ENCODE results near the gene TDRD3.

The TDRD3 gene

GRCh38 chr13:60540276-60540675 lies 143.3 kb downstream of the TDRD3 start:
- H3K27ac ChIP-seq: no peak overlapping the region
- no peak overlapping the region for H3K4me3 ChIP-seq

GRCh38 chr13:60562096-60562780 lies 165.2 kb downstream of the TDRD3 start:
- Histone ChIP-seq H3K4me3 (no peak overlapping the region), H3K27ac (no peak overlapping the region)

- Histone ChIP-seq H3K4me3 (no peak overlapping the region), H3K27ac (no peak overlapping the region)
Observed at GRCh38 chr13:60571571-60571970, 174.6 kb downstream of the TDRD3 start.

- Histone ChIP-seq H3K4me3 (no peak overlapping the region), H3K27ac (no peak overlapping the region)
Observed at GRCh38 chr13:60572003-60572798, 175.2 kb downstream of the TDRD3 start.

GRCh38 chr13:60572855-60573254 lies 175.8 kb downstream of the TDRD3 start:
- H3K4me3 ChIP-seq: no peak overlapping the region

GRCh38 chr13:60574735-60575134 lies 177.7 kb downstream of the TDRD3 start:
- H3K27ac ChIP-seq: peak overlapping the region in 1 of 21 experiments; percentile 16
- no peak overlapping the region for H3K4me3 ChIP-seq

More at GRCh38 chr13:60572855-60573254, 175.8 kb downstream of the TDRD3 start:
- H3K27ac ChIP-seq: no peak overlapping the region

- Histone ChIP-seq H3K4me3 (no peak overlapping the region), H3K27ac (peak overlapping the region in 1 of 21 experiments; percentile 16)
Observed at GRCh38 chr13:60575142-60575541, 178.1 kb downstream of the TDRD3 start.

GRCh38 chr13:60577761-60578160 lies 180.7 kb downstream of the TDRD3 start:
- no peak overlapping the region for H3K4me3 ChIP-seq
- H3K27ac ChIP-seq: no peak overlapping the region

GRCh38 chr13:60583196-60583888 lies 186.3 kb downstream of the TDRD3 start:
- Histone ChIP-seq H3K27ac (peak overlapping the region in 17 of 21 experiments; percentile 2 to 80 (median 53)), H3K4me3 (no peak overlapping the region)

- Histone ChIP-seq H3K27ac (peak overlapping the region in 16 of 21 experiments; percentile 2 to 80 (median 58)), H3K4me3 (peak overlapping the region in 1 of 7 experiments; percentile 8)
Observed at GRCh38 chr13:60583911-60584753, 187.1 kb downstream of the TDRD3 start.

GRCh38 chr13:60584976-60585375 lies 188.0 kb downstream of the TDRD3 start:
- peak overlapping the region in 8 of 21 experiments; percentile 7 to 80 (median 57) for H3K27ac ChIP-seq
- H3K4me3 ChIP-seq: peak overlapping the region in 1 of 7 experiments; percentile 8

GRCh38 chr13:60590800-60591747 lies 194.1 kb downstream of the TDRD3 start:
- Histone ChIP-seq H3K27ac (peak overlapping the region in 2 of 21 experiments; percentile 11 to 16), H3K4me3 (no peak overlapping the region)

- H3K4me3 ChIP-seq: no peak overlapping the region
Observed at GRCh38 chr13:60603049-60603448, 206.0 kb downstream of the TDRD3 start.

GRCh38 chr13:60604058-60604457 lies 207.0 kb downstream of the TDRD3 start:
- no peak overlapping the region for H3K4me3 ChIP-seq
- H3K27ac ChIP-seq: no peak overlapping the region

More at GRCh38 chr13:60603049-60603448, 206.0 kb downstream of the TDRD3 start:
- H3K27ac ChIP-seq: no peak overlapping the region

- H3K4me3 ChIP-seq: no peak overlapping the region
- H3K27ac ChIP-seq: no peak overlapping the region
Observed at GRCh38 chr13:60608954-60609353, 211.9 kb downstream of the TDRD3 start.

GRCh38 chr13:60611523-60611922 lies 214.5 kb downstream of the TDRD3 start:
- Histone ChIP-seq H3K4me3 (no peak overlapping the region), H3K27ac (peak overlapping the region in 1 of 21 experiments; percentile 11)

GRCh38 chr13:60612593-60612992 lies 215.6 kb downstream of the TDRD3 start:
- Histone ChIP-seq H3K27ac (peak overlapping the region in 2 of 21 experiments; percentile 28 to 66), H3K4me3 (no peak overlapping the region)

- Histone ChIP-seq H3K27ac (peak overlapping the region in 2 of 21 experiments; percentile 28 to 66), H3K4me3 (no peak overlapping the region)
Observed at GRCh38 chr13:60613080-60613479, 216.1 kb downstream of the TDRD3 start.

Data from skin epidermis (tissue), 12 donors.